ENCODE results near the gene MLPH. TPM values are rescaled to one million over a fixed set of nuclear protein-coding genes. Genes with fewer than 3 reads are reported as not detected.
A peak's percentile ranks its signal among the peaks of the same experiment; 100 is the strongest.

MLPH gene
- total and polyA plus RNA-seq, 4 donors: 71.0 to 295 (median 192) TPM

GRCh38 chr2:237440819-237441281 is 46.2 kb upstream of the MLPH start:
- H3K9ac ChIP-seq (ENCODE audit: insufficient read depth in 1 of 2, low read length in 2 of 2): no peak overlapping the region
- H3K9me3 ChIP-seq (ENCODE audit: control insufficient read depth in 4 of 4, insufficient read depth in 3 of 4, low read length in 3 of 4): no peaks in the 10 kb centered on the region
- ATAC-seq (ENCODE audit: insufficient read depth, low FRiP score): no peak
- no peaks in the 10 kb centered on the region for H3K27me3 ChIP-seq (ENCODE audit: control insufficient read depth in 3 of 3, insufficient read depth in 3 of 3, low read length in 2 of 3)
- DNase-seq: peak in 2 of 3 donors; percentile 49 to 70
- peak overlapping the region in 1 of 2 donors; percentile 26 for H3K27ac ChIP-seq (ENCODE audit: low read depth in 1 of 2, low read length in 1 of 2)
- WGBS, 2 donors: 42 to 50% methylated on average over 2 of the region's 2 CpGs
- no peak overlapping the region for H3K4me3 ChIP-seq
- H3K4me1 ChIP-seq (ENCODE audit: control insufficient read depth in 5 of 5, insufficient read depth in 5 of 5, low read length in 5 of 5): peaks cover 0 to 62% (median 15%) of the 10 kb centered on the region in 5 donors
- TF ChIP-seq CTCF (IDR thresholded peaks at IDR 0.05; ENCODE audit: control extremely low read depth, extremely low read depth): no peak
- H3K36me3 ChIP-seq (ENCODE audit: control insufficient read depth in 4 of 4, insufficient read depth in 4 of 4, low read length in 4 of 4): no peaks in the 10 kb centered on the region

- H3K36me3 ChIP-seq (ENCODE audit: control insufficient read depth in 4 of 4, insufficient read depth in 4 of 4, low read length in 4 of 4): no peaks in the 10 kb centered on the region
- peaks cover 0 to 68% (median 15%) of the 10 kb centered on the region in 5 donors for H3K4me1 ChIP-seq (ENCODE audit: control insufficient read depth in 5 of 5, insufficient read depth in 5 of 5, low read length in 5 of 5)
- no peak for TF ChIP-seq CTCF (IDR thresholded peaks at IDR 0.05; ENCODE audit: control extremely low read depth, extremely low read depth)
- H3K9ac ChIP-seq (ENCODE audit: insufficient read depth in 1 of 2, low read length in 2 of 2): no peak overlapping the region
- DNase-seq: peak; percentile 90 to 98 (median 98)
- 54 to 69% methylated on average over 2 of the region's 2 CpGs for WGBS, 2 donors
- peak; percentile 54 for ATAC-seq (ENCODE audit: insufficient read depth, low FRiP score)
- H3K27ac ChIP-seq (ENCODE audit: low read depth in 1 of 2, low read length in 1 of 2): no peak overlapping the region
- H3K4me3 ChIP-seq: no peak overlapping the region
- no peaks in the 10 kb centered on the region for H3K9me3 ChIP-seq (ENCODE audit: control insufficient read depth in 4 of 4, insufficient read depth in 3 of 4, low read length in 3 of 4)
- no peaks in the 10 kb centered on the region for H3K27me3 ChIP-seq (ENCODE audit: control insufficient read depth in 3 of 3, insufficient read depth in 3 of 3, low read length in 2 of 3)
Observed at GRCh38 chr2:237441605-237442274, 45.3 kb upstream of the MLPH start.

- no peak overlapping the region for H3K9ac ChIP-seq (ENCODE audit: insufficient read depth in 1 of 2, low read length in 2 of 2)
- H3K9me3 ChIP-seq (ENCODE audit: control insufficient read depth in 4 of 4, insufficient read depth in 3 of 4, low read length in 3 of 4): no peaks in the 10 kb centered on the region
- no peak overlapping the region for H3K27ac ChIP-seq (ENCODE audit: low read depth in 1 of 2, low read length in 1 of 2)
- TF ChIP-seq CTCF (IDR thresholded peaks at IDR 0.05; ENCODE audit: control extremely low read depth, extremely low read depth): no peak
- no peak for ATAC-seq (ENCODE audit: insufficient read depth, low FRiP score)
- 70 to 73% methylated on average over 2 of the region's 2 CpGs for WGBS, 2 donors
- no peaks in the 10 kb centered on the region for H3K27me3 ChIP-seq (ENCODE audit: control insufficient read depth in 3 of 3, insufficient read depth in 3 of 3, low read length in 2 of 3)
- no peak overlapping the region for H3K4me3 ChIP-seq
- DNase-seq: peak; percentile 70 to 84 (median 77)
- peaks cover 0 to 68% (median 17%) of the 10 kb centered on the region in 5 donors for H3K4me1 ChIP-seq (ENCODE audit: control insufficient read depth in 5 of 5, insufficient read depth in 5 of 5, low read length in 5 of 5)
- H3K36me3 ChIP-seq (ENCODE audit: control insufficient read depth in 4 of 4, insufficient read depth in 4 of 4, low read length in 4 of 4): no peaks in the 10 kb centered on the region
Observed at GRCh38 chr2:237444071-237444470, 43.0 kb upstream of the MLPH start.

All from lung (tissue), 12 donors.